GM19452 (cell line): ENCODE data around the gene CAPN8.

ENCODE experiments used
- ATAC-seq: cut with Tn5 transposase; IDR thresholded peaks from one replicate; pipeline ENCODE4 v1.9.1; 2021; ENCODE audit not compliant: unreplicated experiment

CAPN8 gene

DNA sequence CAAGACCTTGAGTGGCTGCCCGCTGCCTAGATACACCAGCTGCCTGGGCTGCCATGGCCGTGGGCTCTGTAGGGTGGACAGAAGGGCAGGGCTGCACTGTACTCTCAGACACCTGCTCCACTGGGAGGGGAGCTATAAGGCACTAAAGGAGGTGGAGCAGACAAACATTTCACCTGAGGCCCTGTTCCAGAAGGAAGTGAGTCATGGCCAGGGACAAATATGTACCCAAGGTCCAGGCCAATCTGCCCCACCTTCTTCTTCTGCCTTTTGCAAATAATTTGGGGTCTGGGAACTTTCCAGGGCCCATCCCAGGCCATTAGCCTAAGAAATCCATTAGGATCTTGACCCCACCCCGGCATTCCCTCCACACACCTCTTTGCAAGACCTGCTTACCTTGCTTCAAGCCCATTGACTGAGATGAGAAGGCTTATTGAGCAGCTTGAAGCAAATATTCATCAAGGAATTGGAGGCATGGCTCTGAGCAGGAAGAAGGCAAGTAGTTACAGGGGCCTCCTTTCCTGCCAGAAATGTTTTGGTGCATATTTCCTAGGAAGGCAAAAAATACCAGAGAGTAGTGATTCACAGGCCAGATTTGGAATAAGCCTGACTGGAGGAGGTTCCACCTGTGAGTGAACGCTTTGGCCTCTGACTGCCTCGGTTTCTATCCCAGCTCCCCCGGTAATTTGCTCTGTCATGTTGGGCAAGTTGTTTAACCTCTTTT lies at the start of gene CAPN8:
Gene CAPN8, minus strand, starts transcription at position 110 of the 721 bp plus-strand sequence. Its CDS starts 55 bp downstream, at position 55.
- ATAC-seq = no peak

DNA sequence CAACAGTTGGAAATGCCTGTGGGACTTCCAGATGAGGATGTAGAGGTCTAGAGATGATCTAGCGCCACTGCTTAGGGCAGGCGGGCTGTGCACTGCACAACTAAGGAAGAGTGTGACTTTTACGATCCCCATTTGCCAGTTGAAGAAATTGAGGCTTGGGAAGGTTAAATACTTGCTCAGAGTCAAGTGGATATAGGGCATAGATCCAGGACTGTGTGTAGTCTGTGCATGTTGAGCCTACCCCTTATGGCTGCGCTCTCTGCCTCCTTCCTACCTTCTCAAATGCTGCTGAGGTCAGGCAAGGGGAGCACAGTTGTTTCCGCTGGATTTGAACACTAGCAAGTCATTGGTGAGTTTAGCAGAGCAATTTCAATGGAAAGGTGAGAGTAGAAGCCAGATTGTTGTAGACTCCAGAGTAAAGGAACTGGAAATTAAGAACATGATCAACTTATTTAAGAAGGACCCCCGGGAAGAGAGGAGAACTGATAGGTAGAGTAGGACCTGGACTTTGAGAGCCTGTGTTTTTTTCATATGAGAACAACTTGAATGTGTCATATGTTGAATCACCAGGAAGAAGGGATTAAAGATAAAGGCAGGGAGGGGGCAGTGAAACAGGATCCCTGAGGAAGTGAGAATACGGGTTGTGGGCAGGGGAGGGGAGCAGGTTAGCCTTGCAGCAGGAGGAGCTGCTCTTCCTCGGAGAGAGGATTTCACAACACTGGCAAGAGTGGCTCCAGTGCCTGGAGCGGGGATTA lies 49.5 kb upstream of the CAPN8 start:
- ATAC-seq = no peak

GRCh38 chr1:223714421-223714724 lies 48.9 kb upstream of the CAPN8 start:
- no peak for ATAC-seq

- no peak for ATAC-seq
These were observed 48.3 kb upstream of the CAPN8 start for GRCh38 chr1:223713546-223714420.

- peak; percentile 39 for ATAC-seq
These were observed 47.5 kb upstream of the CAPN8 start for GRCh38 chr1:223712850-223713474.

DNA sequence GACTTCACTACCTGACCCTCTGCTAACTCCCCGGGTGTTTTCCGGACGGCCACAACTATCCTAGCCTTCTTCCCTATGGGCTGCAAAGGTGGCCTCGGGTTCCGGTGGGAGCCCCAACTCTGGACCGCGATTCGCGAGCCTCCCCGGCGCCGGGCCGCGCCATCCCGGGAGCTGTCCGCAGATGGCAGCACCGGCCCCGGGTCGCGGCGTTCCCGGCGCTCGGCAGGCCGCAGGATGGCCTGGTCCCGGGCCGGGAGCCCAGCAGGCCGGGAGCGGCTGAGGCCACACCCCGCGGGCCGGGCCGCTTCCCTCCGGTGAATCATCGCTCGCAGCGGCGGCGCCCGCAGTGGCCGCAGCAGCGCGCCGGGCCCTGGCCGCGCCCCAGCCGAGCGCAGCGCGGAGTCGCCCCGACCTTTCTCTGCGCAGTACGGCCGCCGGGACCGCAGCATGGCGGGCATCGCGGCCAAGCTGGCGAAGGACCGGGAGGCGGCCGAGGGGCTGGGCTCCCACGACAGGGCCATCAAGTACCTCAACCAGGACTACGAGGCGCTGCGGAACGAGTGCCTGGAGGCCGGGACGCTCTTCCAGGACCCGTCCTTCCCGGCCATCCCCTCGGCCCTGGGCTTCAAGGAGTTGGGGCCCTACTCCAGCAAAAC lies 46.8 kb upstream of the CAPN8 start, which contains the start of gene CAPN2:
Gene CAPN2, plus strand, starts transcription at position 346 of the 656 bp plus-strand sequence. Its CDS starts 102 bp downstream, at position 448.
- peak; percentile 62 for ATAC-seq

GRCh38 chr1:223711747-223712193 lies 46.3 kb upstream of the CAPN8 start:
- no peak for ATAC-seq

DNA sequence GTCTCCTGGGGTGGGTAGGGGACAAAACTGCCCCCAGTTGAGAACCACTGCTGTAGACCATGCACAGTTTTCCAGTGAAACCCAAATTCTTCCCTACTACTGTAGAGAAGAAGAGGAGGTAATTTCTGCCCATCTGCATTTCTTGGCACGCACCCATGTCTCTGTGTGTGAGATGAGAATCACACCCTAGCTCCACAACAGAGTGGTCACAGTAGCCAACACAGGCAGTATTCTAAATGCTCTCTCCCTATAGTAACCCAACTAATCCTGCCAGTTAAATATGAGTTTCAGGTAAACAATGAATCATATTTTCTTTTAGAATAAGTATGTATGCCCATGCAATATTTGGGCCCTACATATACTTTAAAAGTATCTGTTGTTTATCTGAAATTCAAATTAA lies 45.7 kb upstream of the CAPN8 start:
- ATAC-seq = no peak

- no peak for ATAC-seq
These were observed 45.0 kb upstream of the CAPN8 start for GRCh38 chr1:223710179-223711133.

- no peak for ATAC-seq
These were observed 44.1 kb upstream of the CAPN8 start for GRCh38 chr1:223709598-223709997.

- ATAC-seq = no peak
These were observed 43.3 kb upstream of the CAPN8 start for GRCh38 chr1:223708651-223709268.

- ATAC-seq = no peak
These were observed 42.5 kb upstream of the CAPN8 start for GRCh38 chr1:223708001-223708359.

- no peak for ATAC-seq
These were observed 41.9 kb upstream of the CAPN8 start for GRCh38 chr1:223707256-223708000.

DNA sequence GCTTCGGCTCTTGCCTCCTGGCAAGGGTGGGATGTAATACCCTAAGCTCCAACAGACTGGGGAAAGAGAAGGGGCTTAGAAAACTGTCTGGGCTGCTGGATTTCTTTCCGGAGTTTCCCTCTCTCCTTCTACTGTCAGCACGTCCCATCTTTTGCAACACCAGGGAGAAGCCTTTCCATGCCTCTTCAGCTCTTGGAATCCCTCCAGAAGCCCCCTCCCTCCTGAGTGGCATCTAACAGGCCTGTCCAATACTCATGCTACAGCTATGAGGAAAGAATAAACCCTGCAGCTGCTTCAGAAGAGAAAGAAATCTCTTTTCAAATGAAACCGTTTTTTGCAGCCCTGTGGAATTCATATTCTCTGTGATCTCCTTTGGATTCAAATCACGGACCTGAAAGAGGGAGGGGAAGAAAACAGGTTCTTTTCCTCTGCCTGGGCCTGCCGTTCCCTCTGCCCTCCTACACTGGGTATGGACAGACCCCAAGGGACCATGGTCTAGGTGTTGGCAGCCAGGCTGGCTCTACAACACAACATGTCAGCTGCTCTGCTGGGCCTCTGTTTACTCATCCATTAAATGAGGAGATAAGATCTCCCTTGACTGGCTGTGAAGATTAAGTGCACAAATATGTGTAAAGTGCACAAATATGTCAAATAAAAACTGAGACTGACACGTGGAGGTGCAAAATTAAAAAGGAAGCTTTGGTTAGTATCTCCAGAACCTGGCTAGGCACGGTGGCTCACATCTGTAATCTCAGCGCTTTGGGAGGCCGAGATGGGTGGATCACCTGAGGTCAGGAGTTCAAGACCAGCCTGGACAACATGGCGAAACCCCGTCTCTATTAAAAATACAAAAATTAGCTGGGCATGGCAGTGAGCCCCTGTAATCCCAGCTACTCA lies 40.8 kb upstream of the CAPN8 start:
- ATAC-seq = no peak

GRCh38 chr1:223704921-223705878 lies 39.7 kb upstream of the CAPN8 start:
- no peak for ATAC-seq

GRCh38 chr1:223703668-223704013 lies 38.1 kb upstream of the CAPN8 start:
- ATAC-seq = no peak
